T-helper 17 cell (primary cell): ENCODE results near the gene CAPN15. TPM values are rescaled to one million over a fixed set of nuclear protein-coding genes. Genes with fewer than 3 reads are reported as not detected.
A peak's percentile ranks its signal among the peaks of the same experiment; 100 is the strongest.
"Not testable (repeated sequence)": the region's sequence is repeated elsewhere in the genome, so short reads cannot be mapped to it uniquely, and the experiment has no call there.

Source experiments
- ATAC-seq: fragments of 150-1000 bp; cut with Tn5 transposase; 2 replicates; pipeline ENCODE4 v1.10.0; 2021; ENCODE audit warnings: mild to moderate bottlenecking, moderate library complexity
- DNase-seq, 3 donors: peaks; one replicate each; pipeline versions ENCODE4 v3.0.0 to v3.0.0-alpha.2; 2020 to 2021
- H3K9me3 ChIP-seq: one replicate; pipeline ENCODE4 v1.7.0; 2013; ENCODE audit warnings: low read length, mild to moderate bottlenecking; ENCODE audit not compliant: control insufficient read depth, poor library complexity, severe bottlenecking
- H3K27ac Mint-ChIP-seq: one replicate; pipeline ENCODE4 v1.8.0; 2022; ENCODE audit warnings: mild to moderate bottlenecking, moderate library complexity, mixed read lengths
- H3K27me3 Mint-ChIP-seq: one replicate; pipeline ENCODE4 v1.8.0; 2022; ENCODE audit warnings: mixed read lengths
- H3K36me3 Mint-ChIP-seq: one replicate; pipeline ENCODE4 v1.8.0; 2022; ENCODE audit warnings: low read depth, mixed read lengths
- H3K4me1 Mint-ChIP-seq: one replicate; pipeline ENCODE4 v1.8.0; 2022; ENCODE audit warnings: mild to moderate bottlenecking, mixed read lengths
- H3K4me3 Mint-ChIP-seq: one replicate; pipeline ENCODE4 v1.8.0; 2022; ENCODE audit warnings: mild to moderate bottlenecking, moderate library complexity, mixed read lengths
- total RNA-seq, 4 donors: library from RNA in 2 of 4; stranded (reverse) in 2 of 4; gene quantifications; one replicate each; pipeline ENCODE4 v1.2.3 and lab custom pipeline; 2022 to 2026

CAPN15 gene
- total RNA-seq, 2 donors from 2014 or later: 63.9 to 71.0 TPM

DNA sequence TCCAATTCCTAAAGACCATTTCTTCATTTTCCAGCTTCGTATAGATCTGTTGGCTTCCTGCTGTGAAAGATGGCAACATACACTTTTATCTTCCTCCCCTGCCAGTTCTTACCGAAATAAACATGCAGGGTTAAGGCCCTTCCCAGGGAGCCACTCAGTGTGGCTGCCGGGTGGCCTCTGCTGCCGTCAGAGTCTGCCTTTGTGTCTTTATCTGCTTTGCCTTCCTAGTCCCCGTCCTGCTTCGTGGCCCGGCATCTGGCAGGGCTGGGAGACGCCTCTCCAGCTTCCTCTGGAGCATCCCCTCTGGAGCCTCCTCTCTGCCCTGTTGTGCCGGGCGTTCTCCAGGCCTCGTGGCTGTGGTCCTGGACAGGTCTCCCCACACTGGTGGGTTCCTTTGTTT lies 30.3 kb upstream of the CAPN15 start:
- Mint-ChIP-seq H3K27ac (peak overlapping the region; percentile 43), H3K4me3 (no peak overlapping the region), H3K4me1 (peaks cover 2% of the 10 kb centered on the region), H3K36me3 (no peaks in the 10 kb centered on the region), H3K27me3 (no peaks in the 10 kb centered on the region)
- no peaks in the 10 kb centered on the region for H3K9me3 ChIP-seq
- ATAC-seq (no peak), DNase-seq (no peak)

GRCh38 chr16:499924-500323 lies 27.6 kb upstream of the CAPN15 start:
- no peaks in the 10 kb centered on the region for H3K4me1 Mint-ChIP-seq
- DNase-seq (no peak), ATAC-seq (no peak)
- no peak overlapping the region for H3K27ac Mint-ChIP-seq
- H3K4me3 Mint-ChIP-seq: no peak overlapping the region
- H3K27me3 Mint-ChIP-seq: no peaks in the 10 kb centered on the region
- no peaks in the 10 kb centered on the region for H3K9me3 ChIP-seq
- H3K36me3 Mint-ChIP-seq: no peaks in the 10 kb centered on the region

GRCh38 chr16:500709-501108 lies 26.8 kb upstream of the CAPN15 start:
- Mint-ChIP-seq H3K27me3 (no peaks in the 10 kb centered on the region), H3K36me3 (no peaks in the 10 kb centered on the region), H3K4me1 (no peaks in the 10 kb centered on the region), H3K27ac (no peak overlapping the region), H3K4me3 (no peak overlapping the region)
- ATAC-seq (no peak), DNase-seq (no peak)
- H3K9me3 ChIP-seq: no peaks in the 10 kb centered on the region

DNA sequence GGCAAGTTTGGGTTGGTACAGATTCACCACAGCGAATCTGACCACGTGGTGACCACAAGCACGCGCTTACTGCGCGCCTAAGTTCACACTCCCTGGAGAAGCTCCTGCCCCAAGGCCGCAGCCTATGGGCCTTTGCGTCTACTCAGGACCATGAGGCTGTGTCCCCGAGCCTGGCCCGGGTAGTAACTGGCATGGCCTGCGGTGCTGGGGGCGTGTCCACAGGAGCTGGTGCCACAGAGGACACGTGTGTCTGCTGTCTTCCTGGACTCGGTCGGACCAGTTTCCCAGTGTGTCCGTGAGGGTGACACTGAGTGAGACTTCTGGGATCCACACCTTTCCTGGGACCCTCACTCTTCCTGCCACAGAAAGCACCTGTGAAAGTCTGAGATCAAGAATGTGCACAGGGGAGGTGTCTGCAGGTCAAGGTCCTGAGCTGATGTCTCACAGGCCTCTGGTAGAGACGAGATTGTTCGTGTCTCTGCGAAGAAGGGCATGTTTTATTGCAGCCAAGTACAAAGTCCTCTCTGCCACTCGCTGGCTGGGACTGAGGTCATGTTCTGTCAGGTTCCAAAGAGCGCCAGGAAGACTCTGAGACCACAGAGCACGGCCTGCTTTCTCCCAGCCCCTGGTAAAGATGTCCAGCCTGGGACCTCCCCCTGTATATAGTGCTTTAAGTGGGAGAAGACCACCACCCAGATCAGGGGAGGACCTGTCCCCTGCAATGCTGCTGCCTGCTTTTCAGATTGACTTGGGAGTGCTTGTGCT lies 25.2 kb upstream of the CAPN15 start:
- H3K27ac Mint-ChIP-seq: no peak overlapping the region
- H3K36me3 Mint-ChIP-seq: no peaks in the 10 kb centered on the region
- no peaks in the 10 kb centered on the region for H3K9me3 ChIP-seq
- no peak overlapping the region for H3K4me3 Mint-ChIP-seq
- no peaks in the 10 kb centered on the region for H3K4me1 Mint-ChIP-seq
- DNase-seq (no peak), ATAC-seq (no peak)
- H3K27me3 Mint-ChIP-seq: no peaks in the 10 kb centered on the region

- ATAC-seq (no peak), DNase-seq (no peak)
- Mint-ChIP-seq H3K4me1 (no peaks in the 10 kb centered on the region), H3K36me3 (no peaks in the 10 kb centered on the region), H3K27me3 (no peaks in the 10 kb centered on the region), H3K27ac (no peak overlapping the region), H3K4me3 (no peak overlapping the region)
- no peaks in the 10 kb centered on the region for H3K9me3 ChIP-seq
These were observed 24.1 kb upstream of the CAPN15 start for GRCh38 chr16:503150-504071.

DNA sequence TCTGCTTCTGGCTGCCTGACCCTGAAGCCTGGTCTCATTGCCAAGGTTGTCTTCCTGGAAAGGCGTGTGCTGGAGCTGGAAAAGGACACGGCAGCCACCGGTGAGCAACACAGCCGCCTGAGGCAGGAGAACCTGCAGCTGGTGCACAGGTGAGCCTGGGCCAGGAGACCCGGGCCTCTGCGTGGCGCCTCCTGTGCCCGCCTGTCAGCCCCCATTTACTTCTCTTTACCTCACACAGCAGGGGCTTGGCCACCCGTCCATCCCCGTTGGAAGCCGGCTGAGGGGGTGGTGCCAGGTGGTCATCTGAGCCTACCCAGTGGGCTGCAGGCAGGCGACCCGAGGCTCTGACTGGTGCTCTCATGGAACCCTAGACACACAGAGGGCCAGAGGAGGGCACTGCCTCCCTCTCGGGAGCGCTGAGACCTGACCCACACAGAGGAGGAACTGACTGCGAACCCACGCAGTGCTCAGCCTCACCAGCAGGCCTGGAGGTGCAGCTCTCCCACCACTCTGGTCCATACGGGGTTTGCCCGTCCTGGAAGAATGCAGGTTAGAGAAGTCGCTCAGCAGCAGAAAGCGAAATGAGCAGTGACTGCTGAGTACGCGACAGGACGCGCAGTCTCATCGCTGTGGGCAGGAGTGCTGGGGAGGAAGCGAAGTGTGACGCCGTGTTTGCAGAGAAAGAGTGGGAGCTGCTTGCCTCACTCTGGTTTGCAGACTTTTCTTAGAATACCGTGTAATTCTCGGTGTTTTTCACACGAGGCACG lies 21.9 kb upstream of the CAPN15 start:
- Mint-ChIP-seq H3K27me3 (no peaks in the 10 kb centered on the region), H3K27ac (no peak overlapping the region), H3K4me1 (no peaks in the 10 kb centered on the region), H3K4me3 (no peak overlapping the region), H3K36me3 (no peaks in the 10 kb centered on the region)
- H3K9me3 ChIP-seq: no peaks in the 10 kb centered on the region
- ATAC-seq (no peak), DNase-seq (no peak)

GRCh38 chr16:506246-506546 lies 21.3 kb upstream of the CAPN15 start:
- H3K4me3 Mint-ChIP-seq: no peak overlapping the region
- no peaks in the 10 kb centered on the region for H3K27me3 Mint-ChIP-seq
- no peaks in the 10 kb centered on the region for H3K4me1 Mint-ChIP-seq
- H3K36me3 Mint-ChIP-seq: no peaks in the 10 kb centered on the region
- no peak overlapping the region for H3K27ac Mint-ChIP-seq
- ATAC-seq: no peak
- no peaks in the 10 kb centered on the region for H3K9me3 ChIP-seq
- DNase-seq: no peak

- not testable (repeated sequence) for DNase-seq, ATAC-seq, H3K9me3 ChIP-seq, H3K4me1 Mint-ChIP-seq, H3K27ac Mint-ChIP-seq, H3K27me3 Mint-ChIP-seq, H3K36me3 Mint-ChIP-seq, H3K4me3 Mint-ChIP-seq
These were observed 20.0 kb upstream of the CAPN15 start for GRCh38 chr16:507527-507926.

GRCh38 chr16:507996-508395 lies 19.5 kb upstream of the CAPN15 start:
- no peak overlapping the region for H3K4me3 Mint-ChIP-seq
- H3K4me1 Mint-ChIP-seq: no peaks in the 10 kb centered on the region
- no peaks in the 10 kb centered on the region for H3K36me3 Mint-ChIP-seq
- no peak for DNase-seq
- ATAC-seq: no peak
- no peak overlapping the region for H3K27ac Mint-ChIP-seq
- no peaks in the 10 kb centered on the region for H3K27me3 Mint-ChIP-seq
- no peaks in the 10 kb centered on the region for H3K9me3 ChIP-seq

DNA sequence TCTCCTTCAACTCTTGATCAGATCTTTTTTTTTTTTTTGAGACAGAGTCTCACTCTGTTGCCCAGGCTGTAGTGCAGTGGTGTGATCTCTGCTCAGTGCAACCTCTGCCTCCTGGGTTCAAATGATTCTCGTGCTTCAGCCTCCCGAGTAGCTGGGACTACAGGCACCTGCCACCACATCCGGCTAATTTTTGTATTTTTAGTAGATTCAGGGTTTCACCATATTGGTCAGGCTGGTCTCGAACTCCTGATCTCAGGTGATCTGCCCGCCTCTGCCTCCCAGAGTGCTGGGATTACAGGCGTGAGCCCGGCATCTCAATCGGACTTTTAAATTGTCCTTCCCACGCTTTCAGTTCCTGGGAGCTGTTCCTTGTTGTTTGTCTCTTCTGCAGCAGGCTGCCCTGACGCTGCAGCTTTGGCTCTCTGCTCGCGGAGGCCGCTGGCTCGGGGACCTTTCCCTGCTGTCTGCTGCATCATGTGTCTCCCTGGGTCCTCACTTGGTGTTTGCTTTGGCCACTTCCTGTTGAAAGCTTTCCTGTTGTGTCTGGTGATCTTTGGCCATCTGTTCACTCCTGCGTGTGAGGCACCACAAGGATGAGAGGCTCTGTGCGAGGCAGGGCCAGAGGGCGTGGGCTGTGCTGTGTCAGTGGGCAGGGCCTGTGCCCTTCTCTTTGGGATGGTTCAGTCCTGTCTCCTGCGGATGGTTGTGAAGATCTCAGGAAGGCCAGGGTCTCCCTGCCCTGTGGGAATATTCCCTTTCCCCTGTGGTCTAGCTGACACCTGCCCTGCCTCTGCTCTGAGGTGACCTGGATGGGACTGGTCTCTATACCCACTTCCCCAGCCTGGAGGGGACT lies 18.4 kb upstream of the CAPN15 start:
- no peak for ATAC-seq
- Mint-ChIP-seq H3K36me3 (no peaks in the 10 kb centered on the region), H3K27me3 (no peaks in the 10 kb centered on the region), H3K27ac (no peak overlapping the region), H3K4me1 (no peaks in the 10 kb centered on the region), H3K4me3 (peak overlapping the region; percentile 25)
- no peak for DNase-seq
- no peaks in the 10 kb centered on the region for H3K9me3 ChIP-seq

DNA sequence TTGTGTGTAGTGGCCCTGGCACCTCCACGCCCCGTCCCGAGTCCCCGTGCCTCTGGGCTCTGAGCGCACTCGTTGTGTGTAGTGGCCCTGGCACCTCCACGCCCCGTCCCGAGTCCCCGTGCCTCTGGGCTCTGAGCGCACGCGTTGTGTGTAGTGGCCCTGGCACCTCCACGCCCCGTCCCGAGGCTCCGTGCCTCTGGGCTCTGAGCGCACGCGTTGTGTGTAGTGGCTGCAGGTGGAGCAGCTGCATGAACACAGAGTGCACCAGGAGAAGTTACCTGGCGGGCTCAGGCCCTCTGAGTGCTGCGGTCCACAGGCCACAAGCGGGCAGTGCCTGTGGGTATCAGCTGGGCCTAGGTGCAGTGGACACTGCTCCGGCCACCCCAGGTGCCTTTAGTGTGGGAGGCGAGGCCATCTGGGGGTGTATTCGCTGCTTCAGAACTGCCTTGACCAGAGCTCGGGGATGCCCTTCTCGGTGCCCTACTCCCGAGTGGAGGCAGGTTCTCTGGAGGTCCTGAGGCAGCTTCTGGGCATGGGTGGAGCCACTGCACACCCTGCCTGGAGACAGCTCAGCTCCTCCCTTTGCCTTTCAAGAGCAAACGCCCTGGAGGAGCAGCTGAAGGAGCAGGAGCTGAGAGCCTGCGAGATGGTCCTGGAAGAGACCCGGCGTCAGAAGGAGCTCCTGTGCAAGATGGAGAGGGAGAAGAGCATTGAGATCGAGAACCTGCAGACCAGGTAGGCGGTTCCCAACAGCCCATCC lies 17.3 kb upstream of the CAPN15 start:
- ATAC-seq (no peak), DNase-seq (no peak)
- Mint-ChIP-seq H3K27me3 (no peaks in the 10 kb centered on the region), H3K4me1 (no peaks in the 10 kb centered on the region), H3K4me3 (no peak overlapping the region), H3K36me3 (no peaks in the 10 kb centered on the region), H3K27ac (no peak overlapping the region)
- H3K9me3 ChIP-seq: no peaks in the 10 kb centered on the region

DNA sequence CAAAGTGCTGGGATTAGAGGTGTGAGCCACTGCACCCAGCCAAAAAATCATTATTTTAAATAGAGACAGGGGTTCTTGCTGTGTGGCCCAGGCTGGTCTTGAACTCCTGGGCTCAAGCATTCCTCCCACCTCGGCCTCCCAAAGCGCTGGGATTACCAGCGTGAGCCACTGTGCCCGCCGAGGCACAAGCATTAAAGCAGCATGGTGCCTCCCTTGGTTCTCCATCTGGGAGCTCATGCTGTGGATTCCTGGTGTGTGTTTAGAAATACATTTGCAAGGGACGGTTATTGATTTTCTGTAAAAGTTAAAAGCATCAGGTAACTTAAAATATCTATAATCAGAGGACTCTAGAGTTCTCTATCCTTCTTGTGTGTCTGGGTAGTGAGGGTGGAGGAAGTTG lies 14.7 kb upstream of the CAPN15 start:
- no peaks in the 10 kb centered on the region for H3K9me3 ChIP-seq
- Mint-ChIP-seq H3K27ac (no peak overlapping the region), H3K27me3 (no peaks in the 10 kb centered on the region), H3K4me1 (no peaks in the 10 kb centered on the region), H3K4me3 (no peak overlapping the region), H3K36me3 (no peaks in the 10 kb centered on the region)
- no peak for DNase-seq
- no peak for ATAC-seq
